Coronary artery (tissue), 2 donors: Measurements from ENCODE around the gene USP34.
A peak's percentile ranks its signal among the peaks of the same experiment; 100 is the strongest.

Experiments
- DNase-seq: peaks from one replicate; pipeline ENCODE4 v3.0.0-alpha.2; 2017; ENCODE audit warnings: low spot score
- H3K27ac ChIP-seq, 2 donors: fragments of 200-600 bp; sonication (generic); one replicate each; pipeline ENCODE4 v1.5.1; 2016 to 2019
- H3K4me3 ChIP-seq: fragments of 200-600 bp; sonication (generic); 2 replicates; pipeline ENCODE4 v1.5.1; 2016; ENCODE audit warnings: mild to moderate bottlenecking, moderate library complexity
- CTCF ChIP-seq: fragments of 200-600 bp; sonication (generic); IDR thresholded peaks from one replicate; pipeline ENCODE4 v1.5.1; 2019; ENCODE audit warnings: antibody characterized with exemption

The USP34 gene

GRCh38 chr2:61187085-61187484 lies 283.8 kb downstream of the USP34 start:
- DNase-seq, result no peak
- TF ChIP-seq CTCF, result no peak

GRCh38 chr2:61185231-61185728 lies 285.6 kb downstream of the USP34 start:
- Histone ChIP-seq H3K4me3 (no peak overlapping the region), H3K27ac (no peak overlapping the region)
- TF ChIP-seq CTCF, result no peak
- DNase-seq, result no peak

More at GRCh38 chr2:61187085-61187484, 283.8 kb downstream of the USP34 start:
- Histone ChIP-seq H3K4me3 (no peak overlapping the region), H3K27ac (no peak overlapping the region)

GRCh38 chr2:61184263-61184662 lies 286.6 kb downstream of the USP34 start:
- no peak overlapping the region for H3K27ac ChIP-seq
- TF ChIP-seq CTCF, result no peak
- no peak overlapping the region for H3K4me3 ChIP-seq
- no peak for DNase-seq

GRCh38 chr2:61183795-61184194 lies 287.1 kb downstream of the USP34 start:
- no peak for TF ChIP-seq CTCF
- no peak overlapping the region for H3K27ac ChIP-seq
- DNase-seq, result no peak

GRCh38 chr2:61182059-61182383 lies 288.9 kb downstream of the USP34 start:
- TF ChIP-seq CTCF, result no peak
- Histone ChIP-seq H3K4me3 (no peak overlapping the region), H3K27ac (peak overlapping the region in 1 of 2 donors; percentile 66)
- no peak for DNase-seq

More at GRCh38 chr2:61183795-61184194, 287.1 kb downstream of the USP34 start:
- no peak overlapping the region for H3K4me3 ChIP-seq

GRCh38 chr2:61181382-61182058 lies 289.4 kb downstream of the USP34 start:
- peak overlapping the region in 1 of 2 donors; percentile 66 for H3K27ac ChIP-seq
- peak; percentile 58 for DNase-seq
- H3K4me3 ChIP-seq, result peak overlapping the region; percentile 47
- no peak for TF ChIP-seq CTCF

- TF ChIP-seq CTCF, result no peak
- Histone ChIP-seq H3K4me3 (peak overlapping the region; percentile 95), H3K27ac (peak overlapping the region; percentile 96 to 99)
- DNase-seq, result peak; percentile 74
These were observed 290.2 kb downstream of the USP34 start for GRCh38 chr2:61180686-61181085.
